Mucosa of gallbladder (tissue), 1 donor: ENCODE measurements around the gene STON2. TPM values are rescaled to one million over a fixed set of nuclear protein-coding genes. Genes with fewer than 3 reads are reported as not detected.

Experiments used
- DNase-seq: peaks from one replicate; pipeline ENCODE4 v3.0.0-alpha.2; 2020; ENCODE audit warnings: low spot score
- total RNA-seq: library from RNA; stranded (reverse); gene quantifications from one replicate; pipeline ENCODE4 v1.2.1, GENCODE V29; 2021
- donor health status: DM: no; HTN: no; CAD: no.

The STON2 gene
- total RNA-seq, 1 donor from 2014 or later: 41.3 TPM

- DNase-seq: no peak
These were observed 67.4 kb downstream of the STON2 start for GRCh38 chr14:81332725-81333124.

DNA sequence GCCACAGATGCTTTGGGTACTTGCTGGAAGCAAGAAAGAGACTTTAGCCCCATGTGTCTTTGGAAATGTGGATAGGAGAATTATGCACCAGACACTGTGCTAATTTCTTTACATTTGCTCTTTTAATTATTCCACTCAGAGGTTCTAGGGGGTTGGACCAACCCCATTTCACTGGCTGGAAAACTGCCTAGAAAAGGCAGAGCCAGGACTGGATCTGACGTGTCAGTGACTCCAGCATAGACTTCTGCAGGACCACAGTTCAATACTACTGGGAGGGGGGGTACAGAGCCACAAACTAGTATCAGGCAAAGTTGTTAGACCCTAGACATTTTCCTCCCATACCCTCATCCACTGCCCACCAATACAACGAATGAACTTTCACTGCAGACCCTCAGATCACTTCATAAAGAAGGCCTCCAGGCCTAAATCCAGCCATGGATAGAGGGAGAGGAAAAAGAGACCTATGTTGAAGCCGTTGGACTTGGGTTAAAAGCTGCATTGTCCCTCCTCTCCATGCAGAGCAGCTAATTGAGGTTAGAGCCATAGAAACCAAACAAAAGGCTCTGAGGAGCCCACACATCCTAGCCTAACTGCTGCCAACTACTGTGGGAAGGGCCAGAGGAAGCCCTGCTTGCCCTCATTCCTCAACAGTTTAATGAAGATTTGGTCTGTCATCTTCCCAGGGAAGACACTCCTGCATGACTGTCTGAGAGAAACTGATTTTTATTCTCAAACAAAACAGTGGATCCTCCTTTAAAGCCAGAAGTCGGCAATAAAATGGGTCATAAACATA is 68.7 kb downstream of the STON2 start:
- no peak for DNase-seq

GRCh38 chr14:81330619-81331122 is 69.5 kb downstream of the STON2 start:
- no peak for DNase-seq

- DNase-seq: no peak
These were observed 70.3 kb downstream of the STON2 start for GRCh38 chr14:81329640-81330381.

DNA sequence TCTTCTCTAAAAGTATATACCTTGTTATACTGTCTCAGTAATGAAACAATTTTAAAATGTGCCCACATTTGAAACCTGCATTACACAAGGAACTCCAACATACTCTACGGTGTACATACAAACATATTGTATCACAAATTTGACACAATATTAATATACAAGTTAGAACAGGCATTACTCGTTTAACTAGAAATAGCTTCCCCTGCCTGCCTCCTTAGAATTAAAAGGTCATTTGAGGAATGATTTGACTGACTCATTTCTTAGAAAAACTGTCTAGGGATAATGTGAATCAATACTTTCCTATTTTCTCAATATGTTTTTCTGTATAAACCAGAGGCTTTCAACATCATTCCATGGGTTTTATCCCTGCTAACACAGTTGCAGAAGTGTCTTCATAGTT is 73.7 kb downstream of the STON2 start:
- DNase-seq: no peak

DNA sequence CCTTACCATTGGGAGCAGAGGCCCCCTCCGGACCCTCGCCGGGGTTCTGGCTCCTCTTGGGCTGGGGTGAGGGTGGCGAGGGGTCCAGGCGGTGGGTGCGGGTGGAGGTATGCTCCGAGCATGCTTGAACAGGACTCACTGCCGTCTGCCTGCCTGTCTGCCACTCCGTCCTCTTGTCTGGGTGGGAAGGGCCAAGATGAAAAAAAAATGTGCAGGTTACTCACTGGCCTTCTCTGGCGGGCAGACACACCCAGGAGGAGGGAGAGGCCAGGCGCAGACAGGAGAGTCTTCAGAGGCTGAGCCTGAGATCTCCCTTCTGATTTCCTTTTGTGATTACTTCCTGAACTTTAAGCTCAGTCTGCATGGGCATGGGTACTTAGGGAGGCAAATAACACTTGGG is 76.1 kb downstream of the STON2 start:
- peak; percentile 71 for DNase-seq

DNA sequence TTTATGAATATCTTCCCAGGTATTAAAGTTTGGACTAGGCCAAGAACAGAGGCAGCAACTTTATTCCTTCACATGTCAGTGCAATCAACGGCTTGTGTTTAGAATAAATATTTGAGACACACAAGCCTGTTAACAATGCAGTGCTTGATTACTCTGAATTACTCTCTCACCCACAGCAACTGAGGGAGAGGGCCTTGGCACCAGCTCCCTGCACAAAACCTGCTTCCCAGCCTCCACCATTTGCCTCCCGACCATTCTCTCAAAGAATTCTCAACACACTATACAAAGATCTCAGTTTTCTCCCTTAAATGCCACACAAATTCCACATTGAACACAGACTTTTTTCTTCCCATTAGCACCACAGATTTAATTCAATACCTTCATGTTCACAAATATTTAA is 77.0 kb downstream of the STON2 start:
- DNase-seq: no peak

DNA sequence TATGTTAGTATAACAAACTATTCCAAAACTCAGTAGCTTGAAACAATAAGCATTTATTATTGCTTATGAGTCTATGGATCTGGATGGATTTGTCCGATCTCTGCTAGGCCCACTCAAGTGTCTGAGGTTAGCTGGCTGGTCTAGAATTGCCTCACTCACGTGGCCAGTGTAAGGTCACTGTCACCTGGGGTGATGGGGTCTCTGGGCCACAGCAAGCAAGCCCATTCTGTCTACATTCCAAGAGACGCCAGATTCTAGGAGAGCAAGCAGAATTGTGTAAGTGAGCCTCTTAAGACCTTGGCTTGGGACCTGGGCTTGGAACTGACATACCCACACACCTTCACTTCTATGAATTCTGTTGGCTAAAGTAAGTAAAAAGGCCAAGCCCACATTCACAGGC is 80.2 kb downstream of the STON2 start:
- no peak for DNase-seq

GRCh38 chr14:81319314-81319713 is 80.8 kb downstream of the STON2 start:
- DNase-seq: no peak

- no peak for DNase-seq
These were observed 84.8 kb downstream of the STON2 start for GRCh38 chr14:81315341-81315740.

DNA sequence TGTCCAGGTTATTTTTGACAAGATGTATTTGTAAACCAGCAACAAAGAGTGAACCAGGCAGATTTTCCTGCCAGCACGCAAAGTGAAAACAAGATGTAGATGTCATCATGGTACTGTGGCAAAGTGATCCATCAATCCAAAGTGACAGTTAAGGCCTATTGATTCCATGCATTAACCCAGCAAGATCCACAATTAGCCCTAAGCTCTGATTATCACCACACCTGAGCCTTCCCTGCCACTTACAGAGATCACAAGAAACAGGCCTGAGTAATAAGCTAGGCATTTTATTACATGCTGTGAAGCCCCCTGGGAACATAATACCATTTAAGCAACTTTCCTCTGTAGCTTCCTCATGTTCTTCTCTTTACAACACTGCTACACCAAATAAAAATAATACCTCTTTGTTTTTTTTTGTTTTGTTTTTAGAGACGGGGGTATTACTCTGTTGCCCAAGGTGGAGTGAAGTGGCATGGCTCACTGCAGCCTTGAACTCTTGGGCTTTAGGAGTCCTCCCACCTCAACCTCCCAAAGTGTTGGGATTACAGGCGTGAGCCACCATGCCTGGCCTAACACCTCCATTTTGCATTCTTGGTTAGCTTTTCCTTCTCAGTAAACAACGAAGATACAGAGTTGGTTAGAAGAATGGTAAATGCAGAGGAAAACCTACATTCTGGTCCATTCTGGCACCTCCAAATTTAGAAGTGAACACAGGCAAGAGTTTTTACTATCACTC is 85.5 kb downstream of the STON2 start:
- no peak for DNase-seq

DNA sequence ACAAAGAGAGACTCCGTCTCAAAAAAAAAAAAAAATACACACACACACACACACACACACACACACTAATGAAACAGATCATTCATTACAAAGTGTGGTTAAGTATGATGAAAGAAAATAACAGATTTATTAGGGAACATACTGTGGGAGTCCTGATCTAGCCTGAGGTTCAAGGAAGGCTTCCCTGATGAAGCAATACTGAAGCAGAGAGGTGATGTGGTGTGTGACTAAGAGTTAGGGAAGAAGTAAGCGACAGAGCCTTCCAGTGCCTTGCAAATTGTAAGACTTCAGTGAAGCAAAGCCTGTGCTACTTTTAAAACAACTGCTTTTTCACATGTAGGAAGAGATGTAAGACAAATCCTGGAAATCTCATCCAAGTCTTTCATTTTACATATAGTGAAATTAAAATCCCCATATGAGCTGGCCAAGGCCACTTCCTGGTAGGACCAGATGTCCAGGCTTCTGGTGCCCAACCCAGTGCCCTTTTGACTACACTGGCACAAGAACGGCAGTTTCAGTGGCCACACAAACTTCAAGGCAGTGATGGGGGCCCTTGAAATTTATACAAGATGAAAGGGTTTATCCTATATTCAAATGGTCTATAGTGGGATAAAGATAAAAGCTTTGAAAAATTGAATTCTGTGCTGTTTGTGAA is 86.2 kb downstream of the STON2 start:
- no peak for DNase-seq

- no peak for DNase-seq
These were observed 86.9 kb downstream of the STON2 start for GRCh38 chr14:81313200-81313599.

DNA sequence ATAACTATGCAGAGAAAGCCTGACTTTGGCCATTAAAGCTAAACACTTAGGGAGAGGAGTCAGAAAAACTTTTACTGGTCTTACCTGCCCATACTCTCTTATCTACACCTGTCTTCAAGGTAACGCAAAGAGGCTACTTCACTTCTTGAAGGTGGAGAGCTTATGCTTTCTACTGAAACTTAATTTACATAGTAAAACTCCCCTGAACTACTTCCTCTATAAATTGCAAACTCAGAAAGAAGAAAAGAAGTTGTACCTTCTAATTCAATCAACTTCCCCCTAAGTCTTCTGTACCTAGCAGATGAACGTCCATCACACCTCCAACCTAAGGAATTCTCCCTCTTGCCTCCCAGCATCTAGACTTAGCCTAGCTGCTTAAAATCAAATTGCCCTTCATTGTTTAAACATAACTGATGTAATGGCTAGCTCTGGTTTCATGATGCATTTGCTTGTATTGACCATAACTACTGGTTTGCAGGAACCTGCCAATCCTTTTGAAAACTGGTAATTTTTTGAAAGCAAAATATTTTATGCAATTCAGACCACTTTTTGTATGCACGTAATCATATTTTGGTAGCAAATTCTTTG is 87.7 kb downstream of the STON2 start:
- no peak for DNase-seq

DNA sequence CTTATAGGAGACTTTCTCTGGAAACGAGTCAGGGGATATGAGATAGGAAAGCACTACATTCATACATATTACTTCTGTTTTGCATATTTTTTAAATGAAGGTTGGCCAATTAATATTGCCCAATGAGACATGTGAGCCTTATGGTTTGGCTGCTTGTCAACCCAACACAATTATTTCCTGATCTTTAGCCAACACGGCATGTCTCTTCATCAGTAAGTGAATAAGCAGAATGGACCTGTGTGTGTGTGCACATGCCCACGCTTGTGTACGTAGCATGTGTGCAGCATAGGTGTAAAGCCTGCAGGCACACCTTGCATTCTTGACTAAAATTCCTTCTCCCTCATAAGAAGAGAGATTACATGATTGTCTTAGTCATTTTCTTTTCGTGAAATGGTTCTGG is 88.3 kb downstream of the STON2 start:
- no peak for DNase-seq

DNA sequence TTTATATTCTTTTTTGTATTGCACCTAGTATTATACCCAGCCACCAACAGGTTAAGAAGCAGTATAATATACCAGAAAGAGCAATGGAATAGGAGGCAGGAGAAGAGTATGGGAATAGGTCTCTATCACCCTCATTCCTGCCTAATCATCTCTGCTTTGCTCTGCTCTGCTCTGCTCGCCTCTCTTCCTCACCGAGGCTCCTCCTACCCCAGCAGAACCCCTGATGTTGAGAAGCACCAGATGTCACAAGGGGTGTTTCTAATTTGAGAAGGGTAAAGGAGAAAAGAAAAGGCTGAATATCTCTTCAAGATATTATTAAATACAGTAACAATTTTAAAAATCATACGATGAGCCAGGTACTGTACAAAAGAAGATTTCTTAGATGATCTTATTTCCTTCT is 89.0 kb downstream of the STON2 start:
- DNase-seq: no peak

GRCh38 chr14:81310606-81311005 is 89.5 kb downstream of the STON2 start:
- DNase-seq: no peak

GRCh38 chr14:81309511-81309910 is 90.6 kb downstream of the STON2 start:
- no peak for DNase-seq

DNA sequence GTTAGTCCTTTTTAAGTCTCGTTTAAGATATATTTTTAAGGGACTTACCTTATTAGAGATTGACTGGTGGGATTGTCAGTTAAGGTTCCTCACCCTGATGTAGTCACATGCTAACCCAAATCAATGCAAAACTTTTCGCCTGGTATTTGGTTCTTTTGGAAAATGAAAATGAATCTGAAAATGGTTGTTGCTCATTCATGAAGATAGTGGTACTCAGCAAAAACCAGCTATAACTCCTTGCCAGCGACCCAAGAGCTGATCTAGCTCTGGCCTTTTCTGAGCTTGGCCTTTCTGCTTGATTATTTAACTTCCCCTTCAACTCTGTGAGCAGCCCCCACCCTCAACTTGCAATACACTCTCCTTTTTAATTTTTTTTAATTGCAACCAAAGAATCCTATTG is 94.4 kb downstream of the STON2 start:
- DNase-seq: no peak

- no peak for DNase-seq
These were observed 95.1 kb downstream of the STON2 start for GRCh38 chr14:81305065-81305464.

DNA sequence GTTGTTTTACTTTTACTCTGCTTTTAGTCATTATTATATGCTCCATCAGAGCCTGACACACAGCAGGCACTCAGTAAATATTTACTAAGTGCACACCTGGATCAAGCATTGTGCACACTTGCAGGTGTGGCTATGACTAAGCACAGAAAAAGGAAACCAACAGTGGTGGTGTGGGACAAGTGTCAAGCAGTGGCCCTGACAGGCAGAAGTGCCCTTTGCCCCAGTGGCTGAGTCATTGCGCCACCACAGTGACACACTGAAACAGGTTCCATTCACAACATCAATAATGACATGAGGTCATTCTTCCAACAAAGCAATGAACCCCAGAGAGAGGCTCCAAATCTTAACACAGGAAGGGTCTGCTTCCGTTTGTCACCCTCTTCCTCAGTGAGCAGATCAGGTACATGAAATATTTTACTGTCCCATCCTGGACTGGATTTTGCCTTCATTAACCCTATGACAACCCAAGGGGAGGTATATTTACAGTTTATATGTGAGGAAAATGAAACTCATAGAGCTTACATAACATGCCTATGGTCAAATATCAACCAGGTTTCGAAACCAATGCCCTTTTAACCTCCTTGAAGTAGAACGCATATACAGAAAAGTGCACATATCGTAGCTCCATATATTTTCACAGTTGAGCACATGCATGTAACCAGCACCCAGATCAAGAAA is 96.7 kb downstream of the STON2 start:
- DNase-seq: peak; percentile 94
